Effector memory CD4-positive, alpha-beta T cell (primary cell): Measurements from ENCODE around the gene CLTB.

ENCODE experiments used
- DNase-seq, 3 donors: peaks; one replicate each; pipeline ENCODE4 v3.0.0-alpha.2; 2020
- H3K27ac ChIP-seq: 2 replicates; pipeline ENCODE4 v1.7.0; 2013; ENCODE audit warnings: mild to moderate bottlenecking, low read length, moderate library complexity; ENCODE audit not compliant: insufficient read depth, poor library complexity, severe bottlenecking
- H3K27me3 ChIP-seq: replicated peaks from 2 replicates; pipeline ENCODE4 v1.7.0; 2013; ENCODE audit warnings: mild to moderate bottlenecking, low read length; ENCODE audit not compliant: insufficient read depth, control insufficient read depth, poor library complexity, severe bottlenecking
- H3K36me3 ChIP-seq: 2 replicates; pipeline ENCODE4 v1.7.0; 2013; ENCODE audit warnings: mild to moderate bottlenecking, low read length, moderate library complexity; ENCODE audit not compliant: control insufficient read depth, insufficient read depth
- H3K4me1 ChIP-seq: 2 replicates; pipeline ENCODE4 v1.7.0; 2013; ENCODE audit warnings: low read length, mild to moderate bottlenecking; ENCODE audit not compliant: control insufficient read depth, insufficient read depth, poor library complexity, severe bottlenecking
- H3K4me3 ChIP-seq: 2 replicates; pipeline ENCODE4 v1.7.0; 2013; ENCODE audit warnings: low read length, low read depth, mild to moderate bottlenecking; ENCODE audit not compliant: insufficient read depth, poor library complexity, severe bottlenecking
- H3K9me3 ChIP-seq: 2 replicates; pipeline ENCODE4 v1.7.0; 2013; ENCODE audit warnings: mild to moderate bottlenecking, low read length, moderate library complexity; ENCODE audit not compliant: control insufficient read depth
- total RNA-seq, 3 donors: gene quantifications; one replicate each; lab custom pipeline; 2026; lab: John Stamatoyannopoulos, UW

The CLTB gene, protein sequence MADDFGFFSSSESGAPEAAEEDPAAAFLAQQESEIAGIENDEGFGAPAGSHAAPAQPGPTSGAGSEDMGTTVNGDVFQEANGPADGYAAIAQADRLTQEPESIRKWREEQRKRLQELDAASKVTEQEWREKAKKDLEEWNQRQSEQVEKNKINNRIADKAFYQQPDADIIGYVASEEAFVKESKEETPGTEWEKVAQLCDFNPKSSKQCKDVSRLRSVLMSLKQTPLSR
- total RNA-seq, result 42.9 to 68.1 (median 44.3) reads per million in 3 donors

- Histone ChIP-seq H3K27me3 (no peaks in the 10 kb centered on the region), H3K36me3 (peaks cover 2% of the 10 kb centered on the region), H3K4me1 (peaks cover 9% of the 10 kb centered on the region), H3K4me3 (peak within 1 kb of the TSS; percentile 85), H3K9me3 (no peaks in the 10 kb centered on the region), H3K27ac (peak within 1 kb of the TSS; percentile 74)
- DNase-seq, result peak; percentile 85 to 90 (median 86)
These were observed at the start of gene CLTB for GRCh38 chr5:176415952-176416924. CLTB (minus strand) TSS chr5:176416539; CDS start chr5:176416363, 176 bp downstream.

DNA sequence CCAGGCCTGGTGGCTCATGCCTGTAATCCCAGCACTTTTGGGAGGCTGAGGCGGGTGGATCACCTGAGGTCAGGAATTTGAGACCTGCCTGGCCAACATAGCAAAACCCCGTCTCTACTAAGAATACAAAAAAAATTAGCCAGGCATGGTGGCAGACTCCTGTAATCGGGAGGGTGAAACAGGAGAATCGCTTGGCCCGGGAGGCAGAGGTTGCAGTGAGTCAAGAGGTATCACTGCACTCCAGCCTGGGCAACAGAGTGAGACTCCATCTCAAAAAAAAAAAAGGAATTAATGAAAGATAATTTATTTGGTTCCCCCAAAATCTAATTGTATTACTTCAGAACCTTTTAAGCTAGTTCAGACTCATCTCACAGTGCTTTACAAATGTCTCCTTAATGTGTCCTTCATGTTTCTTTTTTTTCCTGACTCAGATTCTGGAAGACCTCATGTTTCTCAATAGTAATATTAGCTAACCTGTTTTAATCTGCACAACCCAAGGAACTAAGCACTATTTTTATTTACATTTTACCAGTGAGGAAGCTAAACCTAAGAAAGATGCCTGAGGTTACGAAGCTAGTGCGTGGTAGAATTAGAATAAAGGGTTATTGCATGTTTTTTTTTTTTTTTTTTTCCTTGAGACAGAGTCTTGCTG lies 46.9 kb upstream of the CLTB start:
- H3K4me3 ChIP-seq, result no peak overlapping the region
- no peaks in the 10 kb centered on the region for H3K27me3 ChIP-seq
- H3K36me3 ChIP-seq, result no peaks in the 10 kb centered on the region
- H3K9me3 ChIP-seq, result no peaks in the 10 kb centered on the region
- H3K4me1 ChIP-seq, result no peaks in the 10 kb centered on the region
- H3K27ac ChIP-seq, result no peak overlapping the region
- DNase-seq, result no peak

DNA sequence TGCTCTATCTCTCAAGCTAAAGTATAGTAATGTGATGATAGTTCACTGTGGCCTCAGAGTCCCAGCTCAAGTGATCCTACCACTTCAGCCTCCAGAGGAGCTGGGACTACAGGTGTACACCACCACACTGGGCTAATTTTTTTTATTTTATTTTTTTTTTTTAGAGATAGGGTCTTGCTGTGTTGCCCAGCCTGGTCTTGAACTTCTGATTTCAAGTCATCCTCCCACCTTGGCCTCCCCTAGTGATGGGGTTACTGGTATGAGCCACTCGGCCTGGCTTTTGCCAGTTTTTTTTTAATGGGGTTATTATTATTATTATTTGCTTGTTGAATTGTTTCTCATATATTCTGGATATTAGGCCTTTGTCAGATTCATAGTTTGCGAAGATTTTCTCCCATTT lies 45.0 kb upstream of the CLTB start:
- H3K4me1 ChIP-seq, result no peaks in the 10 kb centered on the region
- no peak overlapping the region for H3K4me3 ChIP-seq
- H3K27me3 ChIP-seq, result no peaks in the 10 kb centered on the region
- H3K36me3 ChIP-seq, result no peaks in the 10 kb centered on the region
- DNase-seq, result no peak
- no peaks in the 10 kb centered on the region for H3K9me3 ChIP-seq
- H3K27ac ChIP-seq, result no peak overlapping the region

DNA sequence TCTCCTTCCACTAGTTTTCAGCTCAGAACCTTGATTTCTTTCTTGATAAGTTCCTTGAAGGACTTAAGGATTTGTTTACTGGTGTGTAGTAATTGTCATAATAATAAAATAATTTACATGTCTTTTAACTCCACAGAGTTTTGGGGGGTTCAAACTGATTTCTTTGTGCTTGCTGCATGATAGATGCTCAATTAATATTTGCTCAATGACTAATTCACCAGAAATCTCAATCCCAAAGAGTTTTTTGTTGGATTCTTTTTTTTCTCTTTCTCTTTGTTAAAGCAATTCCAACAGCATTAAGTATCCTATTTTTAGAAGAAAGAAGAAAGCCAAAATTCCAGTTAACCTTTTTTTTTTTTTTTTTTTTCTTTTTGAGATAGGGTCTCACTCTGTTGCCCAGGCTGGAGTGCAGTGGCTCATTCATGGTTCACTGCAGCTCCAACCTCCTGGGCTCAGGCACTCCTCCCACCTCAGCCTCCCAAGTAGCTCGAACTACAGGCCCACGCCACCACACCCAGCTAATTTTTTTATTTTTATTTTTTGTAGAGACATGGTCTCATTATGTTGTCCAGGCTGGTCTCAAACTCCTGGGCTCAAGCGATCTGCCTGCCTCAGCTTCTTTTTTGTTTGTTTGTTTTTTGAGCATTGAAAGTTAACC lies 42.7 kb upstream of the CLTB start:
- H3K4me3 ChIP-seq, result no peak overlapping the region

GRCh38 chr5:176454724-176455394 lies 38.5 kb upstream of the CLTB start:
- no peaks in the 10 kb centered on the region for H3K9me3 ChIP-seq
- no peak overlapping the region for H3K27ac ChIP-seq
- H3K4me3 ChIP-seq, result no peak overlapping the region
- peaks cover 2% of the 10 kb centered on the region for H3K4me1 ChIP-seq
- peaks cover 4% of the 10 kb centered on the region for H3K36me3 ChIP-seq
- DNase-seq, result no peak
- H3K27me3 ChIP-seq, result no peaks in the 10 kb centered on the region

More for the DNA sequence above, 42.7 kb upstream of the CLTB start:
- no peaks in the 10 kb centered on the region for H3K27me3 ChIP-seq
- no peaks in the 10 kb centered on the region for H3K36me3 ChIP-seq
- H3K27ac ChIP-seq, result no peak overlapping the region
- DNase-seq, result no peak
- H3K4me1 ChIP-seq, result no peaks in the 10 kb centered on the region
- no peaks in the 10 kb centered on the region for H3K9me3 ChIP-seq

DNA sequence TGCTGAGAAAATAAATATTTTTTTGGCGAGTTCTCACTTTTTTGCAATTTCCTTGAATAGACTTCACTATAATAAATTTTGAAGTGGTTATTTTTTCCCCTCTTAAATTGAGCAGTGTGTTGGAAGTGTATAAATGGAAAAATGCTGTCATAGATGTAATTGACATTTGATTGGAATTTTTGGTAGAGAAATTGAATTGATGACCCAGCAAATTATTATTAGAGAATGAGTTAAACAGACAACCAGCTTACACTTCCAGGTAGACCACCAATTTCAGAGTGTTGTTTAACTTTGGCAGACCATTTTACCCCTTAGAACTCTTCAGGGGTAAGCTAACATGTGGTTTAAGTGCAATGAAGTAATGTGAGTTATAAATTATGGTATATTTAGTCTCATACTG lies 33.7 kb upstream of the CLTB start:
- Histone ChIP-seq H3K4me3 (no peak overlapping the region), H3K27ac (no peak overlapping the region)

GRCh38 chr5:176447978-176448608 lies 31.8 kb upstream of the CLTB start, which contains the start of gene FAF2:
FAF2 (plus strand) TSS chr5:176448385; CDS start chr5:176448408, 23 bp downstream.
- peak within 1 kb of the TSS; percentile 77 for H3K4me3 ChIP-seq
- no peaks in the 10 kb centered on the region for H3K27me3 ChIP-seq
- H3K4me1 ChIP-seq, result peaks cover 6% of the 10 kb centered on the region
- no peaks in the 10 kb centered on the region for H3K9me3 ChIP-seq
- DNase-seq, result peak; percentile 96 to 98 (median 97)
- peaks cover 4% of the 10 kb centered on the region for H3K36me3 ChIP-seq
- peak within 1 kb of the TSS; percentile 95 for H3K27ac ChIP-seq

More for the DNA sequence above, 33.7 kb upstream of the CLTB start:
- Histone ChIP-seq H3K9me3 (no peaks in the 10 kb centered on the region), H3K27me3 (no peaks in the 10 kb centered on the region), H3K36me3 (peaks cover 4% of the 10 kb centered on the region), H3K4me1 (peaks cover 6% of the 10 kb centered on the region)
- no peak for DNase-seq

- H3K4me3 ChIP-seq, result peak overlapping the region; percentile 77
- no peaks in the 10 kb centered on the region for H3K27me3 ChIP-seq
- H3K36me3 ChIP-seq, result peaks cover 4% of the 10 kb centered on the region
- H3K9me3 ChIP-seq, result no peaks in the 10 kb centered on the region
- peaks cover 6% of the 10 kb centered on the region for H3K4me1 ChIP-seq
- no peak for DNase-seq
- H3K27ac ChIP-seq, result peak overlapping the region; percentile 95
These were observed 31.2 kb upstream of the CLTB start for GRCh38 chr5:176447591-176447977.
